CD4-positive, CD25-positive, alpha-beta regulatory T cell (primary cell): Measurements from ENCODE around the gene CFAP46. TPM values are rescaled to one million over a fixed set of nuclear protein-coding genes. Genes with fewer than 3 reads are reported as not detected.
"Not testable (repeated sequence)": the region's sequence is repeated elsewhere in the genome, so short reads cannot be mapped to it uniquely, and the experiment has no call there.

Experiments
- ATAC-seq, 2 donors: fragments of 150-1000 bp; cut with Tn5 transposase; one replicate each; pipeline ENCODE4 v1.10.0; 2021; ENCODE audit warnings: low read depth in 2 of 2, moderate number of reproducible peaks in 2 of 2, moderate library complexity in 1 of 2
- DNase-seq, 3 donors: peaks; one replicate each; pipeline versions ENCODE4 v3.0.0 to v3.0.0-alpha.2; 2012 to 2022; ENCODE audit warnings: mixed read lengths in 1 of 3
- H3K27ac ChIP-seq: one replicate; pipeline ENCODE4 v1.7.0; 2013; ENCODE audit warnings: mild to moderate bottlenecking, low read length; ENCODE audit not compliant: insufficient read depth, poor library complexity, severe bottlenecking
- H3K27me3 ChIP-seq: one replicate; pipeline ENCODE4 v1.7.0; 2013; ENCODE audit warnings: low read length; ENCODE audit not compliant: control insufficient read depth, insufficient read depth
- H3K36me3 ChIP-seq: one replicate; pipeline ENCODE4 v1.7.0; 2013; ENCODE audit warnings: mild to moderate bottlenecking, low read length, moderate library complexity; ENCODE audit not compliant: control insufficient read depth, insufficient read depth
- H3K4me1 ChIP-seq: 2 replicates; pipeline ENCODE4 v1.7.0; 2013; ENCODE audit warnings: mild to moderate bottlenecking, low read length; ENCODE audit not compliant: insufficient read depth, control insufficient read depth, poor library complexity, severe bottlenecking
- H3K4me3 ChIP-seq: one replicate; pipeline ENCODE4 v1.7.0; 2013; ENCODE audit warnings: low read depth, mild to moderate bottlenecking, low read length, moderate library complexity
- H3K9me3 ChIP-seq, 2 experiments: 1 replicate in 1 of 2; 2 replicates in 1 of 2; pipeline ENCODE4 v1.7.0; 2013; ENCODE audit warnings: low read length in 2 of 2, mild to moderate bottlenecking in 1 of 2, moderate library complexity in 1 of 2; ENCODE audit not compliant: control insufficient read depth in 2 of 2
- H3K27ac Mint-ChIP-seq, 3 donors: one replicate each; pipeline ENCODE4 v1.8.0; 2020 to 2022; ENCODE audit warnings: mild to moderate bottlenecking in 3 of 3, mixed read lengths in 3 of 3, moderate library complexity in 2 of 3
- H3K27me3 Mint-ChIP-seq: one replicate; pipeline ENCODE4 v1.8.0; 2022; ENCODE audit warnings: mild to moderate bottlenecking, mixed read lengths
- H3K36me3 Mint-ChIP-seq: one replicate; pipeline ENCODE4 v1.8.0; 2020; ENCODE audit warnings: mixed read lengths
- H3K4me1 Mint-ChIP-seq, 4 donors: one replicate each; pipeline ENCODE4 v1.8.0; 2020 to 2022; ENCODE audit warnings: mixed read lengths in 4 of 4, mild to moderate bottlenecking in 1 of 4
- H3K4me3 Mint-ChIP-seq, 4 donors: one replicate each; pipeline ENCODE4 v1.8.0; 2020 to 2022; ENCODE audit warnings: mild to moderate bottlenecking in 4 of 4, mixed read lengths in 4 of 4, moderate library complexity in 3 of 4
- H3K9me3 Mint-ChIP-seq, 7 donors: one replicate each; pipeline ENCODE4 v1.8.0; 2020 to 2022; ENCODE audit warnings: mixed read lengths in 7 of 7, mild to moderate bottlenecking in 3 of 7, moderate library complexity in 2 of 7
- polyA plus RNA-seq, 4 donors: library from polyadenylated mRNA; unstranded; fragments of 300-500 nt; fragmentation: Illumina TruSeq; gene quantifications; one replicate each; pipeline ENCODE4 v1.2.3, GENCODE V29; 2021
- total RNA-seq: library from RNA; stranded (reverse); gene quantifications from one replicate; pipeline ENCODE4 v1.2.3, GENCODE V29; 2022

The CFAP46 gene
- total and polyA plus RNA-seq, 5 donors from 2014 or later: not detected

DNA sequence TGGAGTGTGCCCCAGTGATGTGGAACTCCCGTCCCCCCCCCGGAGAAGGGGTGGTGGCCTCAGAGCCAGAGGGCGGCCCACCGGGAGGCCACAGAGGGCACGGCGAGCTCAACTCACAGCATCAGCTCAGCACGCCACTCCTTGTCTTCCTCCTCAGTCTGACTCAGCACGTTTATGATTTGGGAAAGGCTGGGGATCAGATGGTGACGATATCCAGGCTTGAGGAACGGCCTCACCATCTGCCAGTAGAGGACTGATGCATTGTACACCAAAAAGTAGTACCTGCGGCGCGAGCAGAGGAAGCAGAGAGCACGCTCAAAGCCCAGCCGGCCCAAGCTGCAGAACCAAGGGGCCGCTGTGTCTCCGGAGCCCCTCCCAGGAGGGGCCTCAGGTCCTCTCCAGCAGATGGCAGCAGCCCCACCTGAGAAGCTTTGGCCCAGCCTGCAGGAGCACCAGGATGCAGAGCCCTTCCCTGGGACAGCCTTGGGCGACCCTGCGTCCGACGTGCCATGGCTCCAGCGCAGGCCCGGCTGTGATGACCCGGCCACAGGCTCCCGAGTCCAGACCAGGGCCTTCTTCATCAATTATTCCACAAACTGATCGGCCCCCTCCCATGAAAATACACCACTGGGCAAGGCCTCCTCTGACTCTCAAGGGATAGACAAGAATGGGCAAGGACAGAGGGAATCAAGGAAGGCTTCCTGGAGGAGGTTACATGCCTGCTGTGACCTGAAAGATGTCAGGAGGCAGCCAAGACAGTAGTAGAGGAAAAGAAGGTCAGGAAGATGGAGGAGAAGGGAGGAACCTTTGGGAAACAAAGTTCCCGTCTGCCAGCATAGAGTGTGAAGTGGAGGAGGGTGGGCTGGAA is 3.7 kb downstream of the CFAP46 start:
- DNase-seq (no peak), ATAC-seq (no peak)
- H3K4me3 ChIP-seq: no peak overlapping the region
- H3K36me3 ChIP-seq: no peaks in the 10 kb centered on the region
- H3K27ac ChIP-seq: no peak overlapping the region
- H3K27me3 ChIP-seq: peaks cover 3% of the 10 kb centered on the region
- peaks cover 0 to 11% (median 0%) of the 10 kb centered on the region in 4 donors for H3K4me1 Mint-ChIP-seq
- H3K36me3 Mint-ChIP-seq: no peaks in the 10 kb centered on the region
- H3K9me3 Mint-ChIP-seq: no peaks in the 10 kb centered on the region
- H3K9me3 ChIP-seq: no peaks in the 10 kb centered on the region
- H3K4me1 ChIP-seq: no peaks in the 10 kb centered on the region
- peak overlapping the region in 1 of 3 donors; percentile 66 for H3K27ac Mint-ChIP-seq
- H3K27me3 Mint-ChIP-seq: peaks cover 18% of the 10 kb centered on the region
- no peak overlapping the region for H3K4me3 Mint-ChIP-seq

DNA sequence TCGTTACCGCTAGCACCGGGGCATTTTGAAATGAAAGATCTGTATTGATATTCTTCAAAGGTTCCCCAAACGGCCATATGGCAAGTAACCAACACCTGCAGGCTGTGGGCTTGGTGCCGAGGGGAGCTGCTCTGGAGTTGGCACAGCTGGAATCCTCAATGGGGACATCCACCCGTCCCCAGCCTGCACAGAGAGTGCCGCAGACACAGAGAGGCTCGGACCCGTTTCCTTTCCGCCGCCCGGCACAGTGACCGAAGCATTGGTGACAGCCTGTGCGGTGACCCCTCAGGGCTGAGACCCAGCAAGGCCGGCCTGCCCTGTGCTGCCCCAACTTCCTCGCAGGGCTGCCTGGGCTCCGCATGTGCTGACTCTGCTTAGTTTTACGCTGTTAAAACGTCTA is 4.5 kb downstream of the CFAP46 start:
- no peak overlapping the region for H3K4me3 Mint-ChIP-seq
- H3K27me3 Mint-ChIP-seq: peaks cover 17% of the 10 kb centered on the region
- DNase-seq: no peak
- no peaks in the 10 kb centered on the region for H3K9me3 ChIP-seq
- H3K36me3 ChIP-seq: no peaks in the 10 kb centered on the region
- no peak overlapping the region for H3K27ac Mint-ChIP-seq
- H3K27me3 ChIP-seq: peaks cover 3% of the 10 kb centered on the region
- no peaks in the 10 kb centered on the region for H3K4me1 ChIP-seq
- H3K9me3 Mint-ChIP-seq: no peaks in the 10 kb centered on the region
- no peak for ATAC-seq
- H3K36me3 Mint-ChIP-seq: no peaks in the 10 kb centered on the region
- H3K4me1 Mint-ChIP-seq: peaks cover 0 to 10% (median 0%) of the 10 kb centered on the region in 4 donors
- no peak overlapping the region for H3K4me3 ChIP-seq
- H3K27ac ChIP-seq: no peak overlapping the region

DNA sequence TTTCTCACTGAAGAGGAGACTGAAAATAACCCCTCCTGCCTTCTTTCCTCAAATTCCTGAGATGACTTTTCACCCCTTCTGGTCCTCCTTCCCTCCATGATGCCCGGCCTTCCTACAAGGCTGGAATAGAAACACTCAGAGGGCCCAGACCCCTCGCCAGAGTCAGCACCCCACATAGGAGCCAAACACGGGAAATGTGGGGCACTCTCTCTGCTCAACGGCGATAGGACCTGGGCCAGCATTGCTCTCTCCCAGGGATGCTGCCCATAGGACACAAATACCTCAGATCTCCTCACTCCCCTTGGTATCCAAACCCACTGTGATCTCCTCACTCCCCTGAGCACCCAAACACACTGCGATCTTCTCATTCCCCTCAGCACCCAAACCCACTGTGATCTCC is 7.4 kb downstream of the CFAP46 start:
- ATAC-seq (no peak), DNase-seq (no peak)
- H3K4me3 Mint-ChIP-seq: no peak overlapping the region

DNA sequence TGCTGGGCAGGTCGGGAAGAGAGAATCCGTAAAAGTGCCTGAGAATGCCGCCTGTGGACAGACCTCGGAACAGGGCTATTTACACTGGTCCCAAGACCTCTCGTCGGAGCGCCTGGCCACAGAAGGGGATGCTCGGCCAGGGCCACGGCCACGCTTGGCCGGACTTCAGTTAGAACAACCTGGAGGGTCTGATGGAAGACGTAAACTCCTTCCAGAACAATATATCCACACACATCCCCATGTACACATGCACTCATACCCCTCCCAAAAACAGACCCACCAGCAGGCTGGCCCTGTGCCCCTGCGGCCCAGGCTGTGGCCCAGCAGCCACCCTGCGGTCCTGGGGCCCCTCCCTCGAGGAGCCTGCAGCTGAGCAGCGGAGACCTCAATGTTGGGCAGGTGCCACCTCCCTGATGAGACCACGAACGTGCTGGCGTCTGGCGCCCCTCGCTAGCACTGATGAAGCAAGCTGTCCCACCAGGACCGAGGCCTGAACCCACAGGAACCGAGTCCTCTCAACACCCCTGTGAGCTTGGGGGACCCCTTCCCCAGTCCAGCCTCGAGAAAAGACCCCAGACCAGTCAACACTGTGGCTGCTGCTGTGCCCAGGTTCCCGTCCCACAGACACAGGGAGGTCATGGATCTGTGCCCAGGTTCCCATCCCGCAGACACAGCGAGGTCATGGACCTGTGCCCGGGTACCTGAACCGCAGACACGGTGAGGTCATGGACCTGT is 8.9 kb downstream of the CFAP46 start:
- H3K36me3 ChIP-seq: no peaks in the 10 kb centered on the region
- H3K9me3 ChIP-seq: no peaks in the 10 kb centered on the region
- no peak overlapping the region for H3K27ac Mint-ChIP-seq
- DNase-seq (no peak), ATAC-seq (no peak)
- H3K36me3 Mint-ChIP-seq: no peaks in the 10 kb centered on the region
- H3K27me3 ChIP-seq: no peaks in the 10 kb centered on the region
- H3K4me1 ChIP-seq: no peaks in the 10 kb centered on the region
- no peak overlapping the region for H3K4me3 ChIP-seq
- no peaks in the 10 kb centered on the region for H3K4me1 Mint-ChIP-seq
- H3K9me3 Mint-ChIP-seq: no peaks in the 10 kb centered on the region
- H3K27ac ChIP-seq: no peak overlapping the region
- no peak overlapping the region for H3K4me3 Mint-ChIP-seq
- H3K27me3 Mint-ChIP-seq: no peaks in the 10 kb centered on the region

More for the DNA sequence above, 7.4 kb downstream of the CFAP46 start:
- no peaks in the 10 kb centered on the region for H3K9me3 ChIP-seq
- H3K4me3 ChIP-seq: no peak overlapping the region
- H3K27me3 ChIP-seq: no peaks in the 10 kb centered on the region
- Mint-ChIP-seq H3K4me1 (no peaks in the 10 kb centered on the region), H3K9me3 (no peaks in the 10 kb centered on the region), H3K27me3 (peaks cover 4% of the 10 kb centered on the region), H3K36me3 (no peaks in the 10 kb centered on the region), H3K27ac (no peak overlapping the region)
- no peaks in the 10 kb centered on the region for H3K36me3 ChIP-seq
- H3K4me1 ChIP-seq: no peaks in the 10 kb centered on the region
- no peak overlapping the region for H3K27ac ChIP-seq

DNA sequence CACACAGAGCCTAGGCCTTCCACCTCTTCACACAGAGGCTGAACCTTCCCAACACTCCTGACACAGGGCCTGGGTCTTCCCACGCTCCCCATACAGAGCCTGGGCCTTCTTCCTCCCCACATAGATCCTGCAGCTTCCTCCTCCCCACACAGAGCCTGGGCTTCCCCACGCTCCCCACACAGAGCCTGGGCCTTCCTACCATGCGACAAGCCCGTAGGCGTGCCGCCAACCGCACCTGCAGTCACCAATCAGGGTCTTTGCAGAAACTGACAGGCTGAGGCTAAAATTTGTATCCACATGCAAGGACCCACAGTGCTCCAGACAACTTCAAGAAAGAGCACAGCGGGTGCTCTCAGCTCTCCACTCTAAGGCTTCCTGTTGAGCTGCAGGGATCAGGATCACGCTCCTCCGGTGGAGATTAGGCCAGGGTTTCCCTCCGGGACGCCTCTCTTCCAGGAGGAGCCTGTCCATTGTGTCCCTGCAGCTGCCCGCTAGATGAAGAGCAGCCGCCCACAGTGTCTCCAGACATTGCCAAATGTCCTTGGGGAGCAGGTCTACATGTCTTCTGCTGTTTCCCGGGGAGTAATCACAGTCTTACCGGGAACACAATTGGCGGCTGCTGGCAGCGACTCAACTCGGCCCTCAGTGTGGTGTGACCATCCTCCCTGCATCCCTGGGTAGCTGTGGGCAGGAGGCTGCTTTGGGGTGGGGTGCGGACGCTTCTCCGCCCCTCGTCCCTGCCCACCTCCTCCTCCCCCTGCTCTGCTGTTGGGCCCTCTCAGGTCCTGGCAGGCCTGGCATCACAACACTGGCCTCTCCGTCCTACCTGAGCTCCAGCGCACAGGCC is 9.7 kb downstream of the CFAP46 start:
- no peak overlapping the region for H3K4me3 ChIP-seq
- no peak for DNase-seq
- H3K27me3 ChIP-seq: no peaks in the 10 kb centered on the region
- H3K27me3 Mint-ChIP-seq: no peaks in the 10 kb centered on the region
- no peaks in the 10 kb centered on the region for H3K4me1 Mint-ChIP-seq
- H3K36me3 ChIP-seq: no peaks in the 10 kb centered on the region
- H3K4me3 Mint-ChIP-seq: no peak overlapping the region
- peak overlapping the region in 1 of 3 donors; percentile 71 for H3K27ac Mint-ChIP-seq
- no peaks in the 10 kb centered on the region for H3K9me3 Mint-ChIP-seq
- no peak overlapping the region for H3K27ac ChIP-seq
- H3K9me3 ChIP-seq: no peaks in the 10 kb centered on the region
- no peaks in the 10 kb centered on the region for H3K4me1 ChIP-seq
- ATAC-seq: no peak
- H3K36me3 Mint-ChIP-seq: no peaks in the 10 kb centered on the region

DNA sequence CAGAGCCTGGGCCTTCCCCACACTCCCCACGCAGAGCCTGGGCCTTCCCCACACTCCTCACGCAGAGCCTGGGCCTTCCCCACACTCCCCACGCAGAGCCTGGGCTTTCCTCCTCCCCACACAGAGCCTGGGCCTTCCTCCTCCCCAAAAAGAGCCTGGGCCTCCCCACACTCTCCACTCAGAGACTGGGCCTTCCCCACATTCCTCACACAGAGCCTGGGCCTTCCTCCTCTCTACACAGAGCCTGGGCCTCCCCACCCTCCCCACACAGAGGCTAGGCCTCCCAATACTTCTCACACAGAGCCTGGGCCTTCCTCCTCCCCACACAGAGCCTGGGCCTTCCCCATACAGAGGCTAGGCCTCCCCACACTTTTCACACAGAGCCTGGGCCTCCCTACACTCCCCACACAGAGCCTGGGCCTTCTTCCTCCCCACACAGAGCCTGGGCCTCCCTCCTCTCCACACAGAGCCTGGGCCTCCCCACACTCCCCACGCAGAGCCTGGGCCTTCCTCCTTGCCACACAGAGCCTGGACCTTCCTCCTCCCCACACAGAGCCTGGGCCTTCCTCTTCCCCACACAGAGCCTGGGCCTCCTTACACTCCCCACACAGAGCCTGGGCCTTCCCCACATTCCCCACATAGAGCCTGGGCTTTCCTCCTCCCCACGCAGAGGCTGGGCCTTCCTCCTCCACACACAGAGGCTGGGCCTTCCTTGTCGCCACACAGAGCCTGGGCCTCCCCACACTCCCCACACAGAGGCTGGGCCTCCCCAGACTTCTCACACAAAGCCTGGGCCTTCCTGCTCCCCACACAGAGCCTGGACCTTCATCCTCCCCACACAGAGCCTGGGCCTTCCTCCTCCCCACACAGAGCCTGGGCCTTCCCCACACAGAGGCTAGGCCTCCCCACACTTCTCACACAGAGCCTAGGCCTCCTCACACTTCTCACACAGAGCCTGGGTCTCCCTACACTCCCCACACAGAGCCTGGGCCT is 10.8 kb downstream of the CFAP46 start:
- H3K9me3 Mint-ChIP-seq, H3K9me3 ChIP-seq, H3K36me3 Mint-ChIP-seq, H3K27ac ChIP-seq, H3K4me3 Mint-ChIP-seq, ATAC-seq, DNase-seq, H3K27me3 ChIP-seq, H3K4me1 ChIP-seq, H3K36me3 ChIP-seq, H3K27me3 Mint-ChIP-seq, H3K4me3 ChIP-seq, H3K4me1 Mint-ChIP-seq: not testable (repeated sequence)
- peak overlapping the region in 2 of 3 donors; percentile 69 to 71 for H3K27ac Mint-ChIP-seq

DNA sequence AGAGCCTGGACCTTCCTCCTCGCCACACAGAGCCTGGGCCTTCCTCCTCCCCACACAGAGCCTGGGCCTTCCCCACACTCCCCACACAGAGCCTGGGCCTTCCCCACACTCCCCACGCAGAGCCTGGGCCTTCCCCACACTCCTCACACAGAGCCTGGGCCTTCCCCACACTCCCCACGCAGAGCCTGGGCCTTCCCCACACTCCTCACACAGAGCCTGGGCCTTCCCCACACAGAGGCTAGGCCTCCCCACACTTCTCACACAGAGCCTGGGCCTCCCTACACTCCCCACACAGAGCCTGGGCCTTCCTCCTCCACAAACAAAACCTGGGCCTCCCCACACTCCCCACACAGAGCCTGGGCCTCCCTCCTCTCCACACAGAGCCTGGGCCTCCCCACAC is 11.7 kb downstream of the CFAP46 start:
- not testable (repeated sequence) for DNase-seq

More for the DNA sequence above, 11.7 kb downstream of the CFAP46 start:
- not testable (repeated sequence) for H3K9me3 ChIP-seq, H3K27me3 Mint-ChIP-seq, H3K4me3 ChIP-seq, H3K4me1 ChIP-seq, H3K4me1 Mint-ChIP-seq, H3K27ac Mint-ChIP-seq, H3K4me3 Mint-ChIP-seq, H3K9me3 Mint-ChIP-seq, ATAC-seq, H3K27me3 ChIP-seq, H3K36me3 ChIP-seq, H3K27ac ChIP-seq, H3K36me3 Mint-ChIP-seq
